HG03196 (cell line): ENCODE measurements around the gene PDE6D.

Experiments
- ATAC-seq: cut with Tn5 transposase; IDR thresholded peaks from one replicate; pipeline ENCODE4 v1.9.1; 2021; ENCODE audit not compliant: unreplicated experiment

PDE6D gene

DNA sequence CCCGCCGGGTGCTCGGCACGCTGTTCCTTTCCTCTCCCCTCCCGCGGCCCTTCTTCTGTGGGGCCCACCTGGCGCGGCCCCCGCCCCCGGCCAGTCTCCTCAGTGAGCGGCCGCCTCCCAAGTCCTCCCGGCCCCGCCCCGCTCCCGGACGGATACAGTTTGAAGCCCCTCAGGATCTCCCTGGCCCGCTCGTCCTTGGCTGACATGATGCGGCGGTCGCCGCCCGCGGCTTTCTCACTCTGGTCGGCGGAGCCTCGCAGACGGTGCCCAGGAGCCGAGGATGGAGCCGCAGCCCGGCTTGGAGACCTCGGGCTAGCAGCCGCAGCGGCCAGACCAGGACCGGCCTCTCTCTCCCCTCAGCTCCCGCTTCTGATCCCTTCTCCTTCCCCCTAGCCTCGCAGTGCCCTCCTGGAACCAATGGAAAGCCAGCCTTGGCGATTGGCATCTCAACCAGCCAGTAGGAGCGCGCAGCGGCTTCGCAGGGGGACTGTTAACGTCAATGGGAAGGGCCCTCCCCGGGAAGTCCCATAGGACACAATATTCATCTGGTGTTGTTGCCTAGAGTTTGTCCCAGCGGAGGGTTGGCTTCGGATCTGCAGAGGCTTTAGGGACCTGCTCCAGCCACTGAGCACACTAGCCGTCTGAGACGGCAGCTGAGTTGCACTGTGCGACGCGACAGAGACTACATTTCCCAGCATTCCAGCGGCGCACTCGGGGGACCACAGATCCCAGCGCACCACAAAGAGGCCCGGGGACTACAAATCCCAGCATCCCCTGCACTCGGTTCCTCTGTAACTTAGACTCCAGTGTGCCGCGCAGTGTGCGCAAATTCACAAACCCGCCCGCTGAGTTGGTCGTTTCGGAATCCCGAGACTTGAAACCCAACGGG is at the start of gene PDE6D:
Gene PDE6D (minus strand): TSS at position 374 of the 889 bp plus-strand sequence. CDS start 168 bp downstream, at position 206.
- peak; percentile 89 for ATAC-seq

DNA sequence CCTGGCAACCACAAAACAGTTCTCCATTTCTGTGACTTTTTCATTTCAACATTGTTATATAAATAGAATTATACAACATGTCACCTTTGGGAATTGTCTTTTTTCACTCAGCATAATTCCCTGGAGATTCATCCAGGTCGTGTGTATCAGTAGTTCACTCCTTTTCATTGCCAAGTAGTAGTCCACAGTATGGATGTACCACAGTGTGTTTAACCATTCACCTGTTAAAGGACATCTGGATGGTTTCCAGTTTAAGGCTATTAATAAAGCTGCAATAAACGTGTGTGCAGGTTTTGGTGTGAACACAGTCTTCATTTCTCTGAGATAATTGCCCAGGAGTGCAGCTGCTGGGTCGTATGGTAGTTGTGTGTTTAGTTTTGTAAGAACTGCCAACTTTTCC is 40.8 kb upstream of the PDE6D start:
- ATAC-seq: no peak

DNA sequence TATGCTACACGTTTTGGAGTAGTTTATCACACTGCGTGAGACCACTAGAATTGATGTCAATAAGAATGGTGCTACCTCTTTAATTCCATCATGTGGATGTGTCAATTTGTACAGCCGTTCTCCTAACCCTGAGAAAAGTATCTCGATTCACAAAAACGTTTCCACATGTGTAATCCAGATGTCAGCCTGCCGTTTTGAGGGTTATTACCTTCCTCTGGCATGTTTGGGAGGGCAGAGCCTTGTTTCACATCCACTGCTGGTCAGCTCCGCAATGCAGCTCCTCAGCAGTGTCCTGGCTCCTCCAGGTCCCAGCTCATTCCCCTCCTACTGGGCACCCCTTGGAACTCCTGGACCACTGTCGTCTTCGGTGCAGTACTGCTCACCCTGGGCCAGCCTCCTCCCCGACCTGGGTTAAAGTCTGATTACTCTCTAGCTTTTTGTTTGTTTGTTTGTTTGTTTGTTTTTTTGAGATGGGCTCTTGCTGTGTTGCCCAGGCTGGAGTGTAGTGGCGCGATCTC is 39.8 kb upstream of the PDE6D start:
- no peak for ATAC-seq

DNA sequence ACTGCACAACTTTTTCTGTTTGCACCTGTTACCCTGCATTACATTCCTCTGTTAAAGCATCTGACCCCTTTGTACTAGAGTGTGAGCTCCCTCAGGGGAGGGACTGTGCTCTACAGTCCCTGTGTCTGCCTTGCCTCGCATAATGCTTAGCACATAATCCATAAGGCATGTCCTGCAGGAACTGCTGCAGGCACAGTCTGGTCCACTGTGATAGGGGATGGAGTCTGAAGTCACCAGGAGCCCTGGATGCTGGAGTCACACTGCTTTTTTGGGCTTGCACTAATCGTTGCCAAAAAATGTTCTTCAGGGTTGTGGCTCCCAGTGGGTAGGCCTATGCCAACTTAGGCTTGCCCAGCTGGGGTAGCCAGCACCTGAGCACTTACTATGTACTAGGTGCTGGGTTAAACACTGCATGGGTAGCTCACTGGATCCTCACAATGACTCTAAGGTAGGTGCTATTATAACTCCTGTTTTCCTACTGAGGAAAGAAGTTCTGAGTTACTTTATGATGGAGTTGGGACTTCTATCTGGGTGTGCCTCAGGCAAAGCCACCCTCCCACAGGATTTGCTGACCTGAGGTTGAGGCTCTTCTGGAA is 38.5 kb upstream of the PDE6D start:
- ATAC-seq: no peak

DNA sequence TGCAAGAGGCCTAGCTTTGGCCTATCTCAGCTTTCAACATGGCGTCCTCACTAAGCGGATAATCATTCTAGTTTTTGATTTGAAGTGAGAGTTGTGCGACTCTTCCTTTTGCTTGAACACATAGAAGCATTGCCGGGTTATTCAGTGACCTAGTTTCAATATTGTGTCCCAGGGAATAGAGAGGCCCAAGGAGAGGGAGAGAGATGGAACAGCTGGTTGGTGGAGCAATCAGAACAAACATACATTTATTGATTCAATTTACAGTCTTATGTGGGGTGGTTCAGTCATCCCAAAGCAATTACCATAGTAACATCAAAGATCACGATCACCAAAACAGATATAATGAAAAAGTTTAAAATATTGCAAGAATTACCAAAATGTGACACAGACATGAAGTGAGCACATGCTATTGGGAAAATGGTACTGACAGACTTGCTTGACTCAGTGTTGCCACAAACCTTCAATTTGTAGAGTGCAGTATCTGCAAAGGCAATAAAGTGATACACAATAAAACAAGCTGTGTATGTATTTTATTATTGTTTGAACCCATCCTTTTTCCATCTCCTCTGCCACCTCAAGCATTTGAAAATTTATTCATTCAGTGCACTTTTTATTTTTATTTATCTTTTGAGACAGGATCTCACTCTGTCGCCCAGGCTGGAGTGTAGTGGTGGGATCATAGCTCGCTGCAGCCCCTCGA is 35.4 kb upstream of the PDE6D start:
- no peak for ATAC-seq

DNA sequence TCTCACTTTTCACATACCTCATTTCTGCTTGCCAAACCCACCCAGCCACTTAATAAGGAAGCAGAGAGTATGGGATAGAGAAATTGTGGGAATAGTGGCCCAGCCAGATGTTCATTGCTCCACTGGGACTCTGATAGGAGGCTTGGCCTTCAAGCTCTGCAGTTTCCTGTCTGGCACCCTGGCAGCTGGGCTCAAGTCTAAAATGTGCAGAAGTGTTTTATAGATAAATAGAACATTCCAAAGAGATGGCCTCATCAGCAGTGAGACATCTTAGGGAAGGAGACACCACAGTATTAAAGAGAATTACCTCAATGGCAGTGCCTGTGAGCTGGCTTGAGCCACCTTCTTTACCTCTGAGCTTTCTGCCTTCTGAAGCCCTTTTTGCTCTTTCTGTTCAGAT is 29.8 kb upstream of the PDE6D start:
- no peak for ATAC-seq

DNA sequence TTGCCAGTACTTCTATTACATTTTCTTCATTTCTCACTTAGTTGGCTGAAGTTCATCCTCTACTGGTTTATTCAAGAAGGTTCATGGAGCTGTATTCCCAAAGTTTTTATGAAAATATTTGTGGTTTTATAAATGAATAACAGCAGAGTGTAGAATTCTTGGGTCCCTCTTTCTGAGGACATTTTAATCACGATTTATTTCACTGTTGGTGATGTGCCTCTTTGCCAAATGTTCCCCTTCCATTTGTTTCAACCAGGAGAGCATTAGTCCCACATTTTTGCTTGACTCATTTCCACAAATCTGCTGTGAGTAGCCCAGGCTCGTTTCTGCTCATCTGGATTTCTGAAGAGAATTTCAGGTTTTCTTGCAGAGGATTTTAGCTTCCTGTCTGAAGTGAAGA is 25.9 kb upstream of the PDE6D start:
- ATAC-seq: no peak

DNA sequence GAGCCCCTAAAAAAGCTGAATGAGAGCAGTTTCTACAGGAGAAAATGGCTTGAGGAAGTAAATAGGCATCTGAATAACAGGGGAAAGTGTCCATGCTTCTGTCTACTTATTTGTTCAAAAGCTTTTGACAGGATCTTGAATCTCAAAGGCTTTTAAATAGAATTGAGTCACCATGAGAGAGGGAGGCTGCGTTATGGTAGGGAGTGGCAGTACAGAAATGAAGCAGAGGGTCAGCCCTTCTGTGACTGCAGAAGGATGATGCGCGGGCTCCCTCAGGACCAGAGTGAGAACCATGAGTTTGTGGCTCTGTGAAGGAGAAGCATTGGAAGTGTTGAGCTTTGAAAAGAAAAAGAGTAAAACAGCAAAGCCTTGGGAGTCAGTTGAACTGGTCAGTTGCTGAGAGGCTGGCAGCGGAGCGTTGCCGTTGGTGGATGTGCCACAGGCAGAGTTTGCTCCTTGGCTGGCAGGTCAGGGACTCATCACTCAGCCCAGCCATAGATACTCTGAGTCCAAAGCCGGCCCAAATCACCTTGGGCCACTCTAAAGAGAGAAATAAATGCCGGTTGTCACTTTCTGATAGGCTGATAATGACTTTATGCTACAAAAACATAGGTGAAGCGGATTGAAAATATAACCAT is 22.5 kb upstream of the PDE6D start:
- no peak for ATAC-seq

DNA sequence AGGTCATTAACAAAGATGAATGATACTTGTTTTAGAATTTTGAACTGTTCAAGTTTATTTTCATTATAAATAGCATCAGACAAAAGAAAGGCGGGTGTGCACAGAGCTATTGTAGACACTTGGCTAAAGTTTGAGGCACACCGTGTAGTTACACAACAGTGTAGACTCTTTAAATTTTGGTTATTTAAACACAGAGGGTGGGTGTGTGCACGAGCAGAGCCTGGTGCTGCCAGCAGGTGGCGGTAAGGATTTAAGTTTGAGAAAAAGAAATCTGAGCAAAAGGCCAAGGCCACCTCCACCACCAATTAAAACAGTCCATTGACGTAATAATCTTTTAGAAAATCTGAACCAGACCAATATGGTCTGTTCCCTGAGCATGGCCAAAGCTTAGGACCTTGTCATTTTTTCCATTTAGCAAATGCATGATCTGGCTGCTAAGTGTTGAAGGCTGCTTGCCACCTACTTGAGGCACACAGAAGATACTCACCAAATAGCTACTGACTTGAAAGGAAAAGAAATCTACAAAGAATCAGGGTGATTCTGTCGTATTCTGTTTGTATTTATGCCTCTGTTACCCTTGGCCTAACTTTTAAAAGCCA is 19.5 kb upstream of the PDE6D start:
- no peak for ATAC-seq

DNA sequence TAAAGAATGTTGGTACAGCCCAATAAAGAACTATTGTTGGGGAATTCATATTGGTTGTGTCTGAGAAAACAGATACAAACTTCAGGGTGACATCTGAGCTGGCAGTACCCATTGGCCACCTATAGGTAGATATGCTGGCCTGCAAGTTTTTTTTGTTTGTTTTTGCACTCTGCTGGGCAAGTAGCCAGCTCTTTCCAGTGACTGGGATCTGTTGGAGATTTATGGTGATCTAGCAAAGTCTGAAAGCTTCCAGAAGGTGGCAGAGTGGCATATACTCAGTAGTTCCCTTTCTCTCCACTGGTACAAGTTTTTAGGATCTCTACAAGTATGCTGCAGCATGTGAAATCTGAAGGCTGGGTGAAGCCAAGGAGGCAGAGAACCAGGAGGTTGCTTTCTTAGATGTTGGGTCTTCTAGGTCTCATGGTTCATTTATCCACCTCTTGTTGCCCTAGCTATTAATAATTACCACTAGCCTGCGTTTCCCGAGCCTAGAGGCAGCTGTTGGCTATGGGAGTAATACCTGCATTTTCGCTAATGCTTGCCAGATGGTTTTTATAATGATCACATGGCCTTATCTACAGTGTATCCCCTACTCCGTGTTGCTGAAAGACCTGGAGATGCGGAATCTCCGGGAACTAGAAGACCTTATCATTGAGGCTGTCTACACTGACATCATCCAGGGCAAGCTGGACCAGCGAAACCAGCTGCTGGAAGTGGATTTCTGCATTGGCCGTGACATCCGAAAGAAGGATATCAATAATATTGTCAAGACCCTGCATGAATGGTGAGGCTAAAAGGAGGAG is 14.6 kb upstream of the PDE6D start:
- no peak for ATAC-seq

DNA sequence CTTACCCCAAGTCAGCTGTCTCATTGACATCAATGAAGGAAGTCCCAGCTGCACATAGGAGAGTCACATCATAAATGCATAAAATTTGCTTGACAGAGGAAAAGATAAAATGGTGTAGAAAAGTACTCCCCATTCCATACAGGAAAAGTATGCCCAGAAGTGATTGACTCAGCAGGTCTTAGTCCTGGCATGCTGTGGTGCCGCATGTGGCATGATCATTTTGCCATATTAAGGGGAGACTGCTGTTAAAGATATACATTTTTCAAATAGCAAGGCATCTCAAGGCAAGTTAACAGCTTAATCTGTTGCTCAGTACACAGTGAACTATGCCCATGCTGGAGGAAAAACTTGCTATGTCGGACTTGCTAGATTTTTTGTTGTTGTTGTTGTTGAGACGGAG is 13.3 kb upstream of the PDE6D start:
- ATAC-seq: no peak

DNA sequence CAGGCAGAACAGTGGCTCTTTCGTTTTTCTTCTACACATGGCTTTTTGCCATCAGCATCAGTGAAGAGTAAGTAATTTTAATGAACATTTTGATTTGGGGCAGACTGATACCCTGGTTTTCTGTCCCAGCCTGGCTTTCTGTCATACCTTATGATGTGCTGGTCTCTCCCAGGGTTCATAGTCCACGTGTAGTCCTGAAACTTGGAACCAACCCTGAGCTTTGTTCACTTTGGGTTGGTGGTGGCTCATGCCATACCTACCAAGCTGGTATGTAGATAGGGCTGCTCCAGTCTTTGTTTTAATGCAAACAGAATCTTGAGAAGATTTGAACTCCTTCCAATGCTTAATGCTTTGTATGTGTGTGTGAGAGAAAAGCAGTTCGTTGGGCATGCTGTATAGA is 10.0 kb upstream of the PDE6D start:
- ATAC-seq: no peak

DNA sequence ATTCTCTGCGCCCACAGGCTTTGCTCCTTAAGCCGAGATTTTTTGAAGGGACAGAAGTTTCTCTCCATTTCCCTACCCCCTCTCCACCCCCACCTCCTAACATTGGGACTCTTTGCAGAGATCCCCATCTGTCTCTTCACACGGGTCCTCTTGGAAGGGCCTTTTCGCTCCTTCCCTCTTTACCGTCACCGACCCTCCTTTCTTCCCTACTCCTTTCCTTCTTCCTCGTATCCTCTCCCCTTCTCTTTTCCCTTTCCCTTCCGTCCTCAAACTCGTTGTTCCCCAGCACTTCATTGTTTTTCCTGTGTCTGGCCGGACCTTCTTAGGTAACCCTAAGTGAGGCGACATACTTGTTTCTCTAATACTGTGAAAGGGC is 5.8 kb upstream of the PDE6D start:
- no peak for ATAC-seq

DNA sequence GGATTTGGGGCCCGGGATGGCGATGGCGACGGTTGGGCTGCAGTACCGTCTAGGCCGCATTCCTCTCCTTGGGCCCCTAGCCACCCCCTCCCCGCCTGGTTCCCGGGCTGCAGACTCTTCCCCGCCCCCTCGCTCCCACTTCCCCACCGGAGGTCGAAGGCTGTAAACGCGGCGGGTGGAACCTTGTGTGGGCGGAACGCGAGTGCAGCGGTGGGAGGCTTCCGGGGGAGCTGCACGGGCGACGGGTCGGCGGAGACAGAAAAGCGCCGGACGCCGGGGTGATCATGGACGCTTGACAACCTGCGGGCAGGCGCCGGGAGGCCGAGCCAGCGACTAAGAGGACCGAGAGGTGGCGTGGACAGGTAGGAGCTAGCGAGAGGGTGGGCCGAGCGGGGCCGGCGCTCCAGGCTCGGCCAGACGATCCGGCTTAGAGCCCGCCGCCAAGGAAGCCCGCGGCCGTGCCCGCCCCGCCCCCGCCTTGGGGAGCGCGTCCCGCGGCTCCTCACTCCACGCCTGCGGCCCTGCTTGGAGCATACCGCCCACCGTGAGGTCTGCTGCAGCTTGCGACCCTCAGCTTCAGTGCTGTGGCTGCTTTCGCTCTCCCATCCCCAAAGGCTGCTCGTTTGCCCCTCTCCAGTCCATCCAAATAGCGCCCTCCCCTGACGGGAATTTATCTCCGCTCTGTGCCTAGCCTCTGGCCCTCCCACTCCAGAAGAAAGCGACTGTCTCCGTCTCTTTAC is 5.3 kb upstream of the PDE6D start, which contains the start of gene COPS7B:
Gene COPS7B (plus strand): TSS at position 269 of the 740 bp plus-strand sequence. CDS start 2,126 bp downstream, outside the sequence.
- ATAC-seq: peak; percentile 52

DNA sequence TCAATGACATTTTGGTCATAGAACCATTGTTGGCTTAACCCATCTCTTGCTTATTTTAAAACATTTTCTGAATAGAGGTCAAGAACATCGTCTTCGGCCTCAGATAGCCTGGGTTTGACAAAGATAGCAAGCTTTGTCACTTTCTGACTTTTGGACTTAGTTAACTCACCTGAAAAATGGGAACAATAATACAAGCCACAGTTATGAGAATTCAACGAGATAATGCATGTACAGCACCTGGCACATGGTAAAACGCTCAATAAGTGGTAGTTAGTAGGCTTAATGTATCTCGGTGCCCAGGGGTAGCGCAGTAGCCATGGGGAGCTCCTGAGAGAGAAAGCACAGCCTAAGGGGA is 4.7 kb upstream of the PDE6D start:
- no peak for ATAC-seq

DNA sequence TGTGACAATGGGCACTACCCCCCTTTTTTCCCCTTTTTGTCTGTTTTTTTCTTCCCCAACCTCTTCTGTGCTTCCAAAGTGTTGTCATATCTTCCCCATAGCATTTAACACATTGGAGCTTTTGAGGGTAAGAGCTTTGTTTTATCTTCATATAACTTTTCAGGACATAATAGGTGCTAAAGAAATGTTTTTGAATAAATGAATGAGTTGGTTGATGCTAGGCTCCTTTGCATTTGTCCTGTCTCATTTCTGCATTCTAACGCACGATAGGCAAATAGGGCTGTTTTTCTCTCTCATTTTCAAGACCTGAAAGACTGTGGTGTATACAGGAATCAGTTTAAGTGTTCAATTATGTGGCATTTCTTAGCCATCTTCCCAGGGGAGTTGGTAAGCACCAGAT is 4.3 kb upstream of the PDE6D start:
- no peak for ATAC-seq

DNA sequence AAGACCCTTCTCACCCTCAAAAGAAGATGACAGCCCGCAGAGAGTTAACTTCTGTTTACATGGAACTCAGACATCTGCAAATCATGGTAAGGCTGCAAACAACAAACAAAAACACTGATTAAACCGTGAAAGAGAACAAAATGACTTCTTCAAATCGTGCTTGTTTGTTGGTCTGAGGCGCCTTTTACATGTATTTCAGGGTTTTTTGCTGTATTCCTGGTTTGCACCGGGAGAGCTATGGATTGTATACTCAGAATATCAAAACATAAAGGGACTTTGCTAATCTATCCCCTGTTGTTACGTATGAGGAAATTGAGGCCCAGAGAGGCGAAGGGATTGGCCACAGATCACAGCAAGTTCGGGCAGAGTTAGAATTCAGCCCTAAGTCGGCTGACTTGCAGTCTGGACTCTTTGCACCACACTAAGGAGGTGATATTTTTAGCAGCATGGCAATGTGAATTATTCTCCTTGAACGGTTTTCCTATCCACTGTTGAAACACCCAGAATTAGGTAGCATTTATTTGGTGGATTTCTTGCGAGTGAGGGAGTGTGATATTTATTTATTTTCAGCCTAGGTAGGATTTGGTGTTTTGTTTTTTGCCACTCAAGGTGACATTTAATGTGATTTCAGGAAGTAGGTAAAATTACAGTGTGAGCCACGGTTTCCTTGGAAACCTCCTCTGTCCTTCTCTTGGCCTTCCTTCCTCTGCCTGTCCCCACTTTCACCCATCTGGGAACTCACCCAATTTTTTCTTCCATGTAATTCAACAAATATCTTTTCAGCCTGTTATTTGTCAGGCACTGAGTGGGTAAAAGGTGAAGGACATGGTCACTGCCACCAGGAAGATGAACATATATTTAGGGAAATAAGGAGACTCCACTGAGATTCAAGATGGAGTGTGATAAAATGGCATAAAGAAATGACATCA is 980 bp upstream of the PDE6D start:
- ATAC-seq: no peak
